Peyer's patch (tissue), 4 donors: ENCODE data around the gene ELOVL1.

Experiments
- CTCF ChIP-seq, 6 experiments: fragments of 450-650 bp in 4 of 6; fragments of 200-600 bp in 2 of 6; sonication (generic) in 1 of 6; IDR thresholded peaks; one replicate each; pipeline ENCODE4 v1.5.1; 2017 to 2019; ENCODE audit warnings: antibody characterized with exemption in 6 of 6, mild to moderate bottlenecking in 3 of 6, moderate library complexity in 1 of 6
- POLR2A ChIP-seq, 2 donors: fragments of 450-650 bp; IDR thresholded peaks; one replicate each; pipeline ENCODE4 v1.5.1; 2017; ENCODE audit warnings: antibody characterized with exemption in 2 of 2, mild to moderate bottlenecking in 2 of 2, moderate library complexity in 2 of 2

GRCh38 chr1:43386676-43387075 lies 18.9 kb upstream of the ELOVL1 start:
- no peak for TF ChIP-seq CTCF (IDR thresholded peaks at IDR 0.05)
- no peak for TF ChIP-seq POLR2A (IDR thresholded peaks at IDR 0.05)
